Measurements from ENCODE around the gene FAAP20.
"Not testable (repeated sequence)": the region's sequence is repeated elsewhere in the genome, so short reads cannot be mapped to it uniquely, and the experiment has no call there.

The FAAP20 gene

DNA sequence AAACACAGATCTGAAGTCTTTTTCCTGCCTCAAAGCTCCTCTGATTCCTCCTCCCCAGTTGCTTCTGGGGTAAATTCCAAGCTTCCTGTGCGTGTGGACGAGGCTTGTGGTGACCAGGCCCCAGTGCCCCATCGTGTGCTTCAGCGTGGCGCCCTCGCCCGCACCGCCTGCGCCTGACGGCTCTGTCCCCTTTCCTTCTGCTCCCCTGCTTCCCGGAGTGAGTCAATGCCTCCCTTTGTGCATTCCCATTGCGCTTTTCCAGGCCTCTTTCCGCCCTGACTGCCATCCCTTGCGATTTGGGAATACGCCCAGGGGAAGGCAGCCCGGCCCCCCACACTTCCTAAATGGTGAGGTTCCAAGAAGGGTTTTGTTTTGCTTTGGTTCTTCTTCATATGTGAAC is 36.3 kb downstream of the FAAP20 start:
- Histone ChIP-seq H3K36me3 (ENCODE audit: control insufficient read depth in 1 of 2, insufficient read depth in 2 of 2, low read length in 2 of 2) (no peaks in the 10 kb centered on the region), H3K27me3 (ENCODE audit: low read depth, low read length) (no peaks in the 10 kb centered on the region), H3K4me1 (ENCODE audit: control insufficient read depth in 1 of 2, insufficient read depth in 2 of 2, low read length in 2 of 2) (no peaks in the 10 kb centered on the region), H3K9me3 (ENCODE audit: control insufficient read depth in 1 of 2, low read length in 2 of 2) (no peaks in the 10 kb centered on the region), H3K27ac (ENCODE audit: low read length) (no peak overlapping the region), H3K4me3 (ENCODE audit: low read depth in 1 of 2, low read length in 2 of 2) (no peak overlapping the region)

DNA sequence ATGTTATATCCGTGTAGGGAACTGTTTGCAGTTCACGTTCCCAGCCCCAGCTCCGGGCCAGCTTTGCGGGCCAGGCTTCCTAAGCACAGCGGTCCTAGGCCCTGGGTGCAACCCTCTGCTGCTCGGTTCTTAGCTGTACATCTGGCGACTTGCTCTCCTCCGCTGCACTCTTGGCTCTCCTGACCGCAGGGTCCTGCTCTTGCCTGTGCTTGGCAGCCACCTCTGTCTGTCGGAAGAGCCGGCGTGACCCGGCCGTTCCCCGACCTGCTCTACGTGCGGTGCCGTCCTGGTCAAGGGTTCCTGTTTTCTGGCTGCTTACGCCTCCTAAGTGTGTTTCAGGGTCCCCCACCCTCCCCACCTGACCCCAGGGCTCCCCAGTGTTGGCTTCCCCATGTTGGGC is 36.7 kb downstream of the FAAP20 start:
- Histone ChIP-seq H3K27ac (ENCODE audit: low read length) (no peak overlapping the region), H3K4me3 (ENCODE audit: low read depth in 1 of 2, low read length in 2 of 2) (no peak overlapping the region)

DNA sequence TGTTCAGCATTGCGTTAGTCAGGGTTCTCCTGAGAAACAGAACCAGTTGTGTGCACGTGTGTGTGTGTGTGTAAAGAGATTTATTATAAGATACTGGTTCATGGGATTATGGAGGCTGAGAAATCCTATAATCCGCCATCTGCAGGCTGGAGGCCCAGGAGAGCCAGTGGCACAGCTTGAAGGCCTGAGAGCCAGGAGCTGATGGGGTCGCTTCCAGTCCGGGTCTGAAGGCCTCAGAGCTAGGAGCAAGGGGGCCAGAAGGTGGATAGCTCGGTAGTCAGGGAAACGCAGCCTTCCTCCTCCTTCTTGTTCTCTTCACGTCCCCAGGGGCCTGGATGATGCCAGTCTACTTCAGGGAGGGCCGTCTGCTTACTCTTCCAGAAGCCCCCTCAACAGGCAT is 37.7 kb downstream of the FAAP20 start:
- Histone ChIP-seq H3K4me1 (ENCODE audit: control insufficient read depth in 1 of 2, insufficient read depth in 2 of 2, low read length in 2 of 2) (no peaks in the 10 kb centered on the region), H3K9me3 (ENCODE audit: control insufficient read depth in 1 of 2, low read length in 2 of 2) (no peaks in the 10 kb centered on the region), H3K27ac (ENCODE audit: low read length) (no peak overlapping the region), H3K36me3 (ENCODE audit: control insufficient read depth in 1 of 2, insufficient read depth in 2 of 2, low read length in 2 of 2) (no peaks in the 10 kb centered on the region), H3K27me3 (ENCODE audit: low read depth, low read length) (no peaks in the 10 kb centered on the region), H3K4me3 (ENCODE audit: low read depth in 1 of 2, low read length in 2 of 2) (no peak overlapping the region)

More for the DNA sequence above, 36.7 kb downstream of the FAAP20 start:
- no peaks in the 10 kb centered on the region for H3K27me3 ChIP-seq (ENCODE audit: low read depth, low read length)
- no peaks in the 10 kb centered on the region for H3K4me1 ChIP-seq (ENCODE audit: control insufficient read depth in 1 of 2, insufficient read depth in 2 of 2, low read length in 2 of 2)
- H3K36me3 ChIP-seq (ENCODE audit: control insufficient read depth in 1 of 2, insufficient read depth in 2 of 2, low read length in 2 of 2): no peaks in the 10 kb centered on the region
- H3K9me3 ChIP-seq (ENCODE audit: control insufficient read depth in 1 of 2, low read length in 2 of 2): no peaks in the 10 kb centered on the region

DNA sequence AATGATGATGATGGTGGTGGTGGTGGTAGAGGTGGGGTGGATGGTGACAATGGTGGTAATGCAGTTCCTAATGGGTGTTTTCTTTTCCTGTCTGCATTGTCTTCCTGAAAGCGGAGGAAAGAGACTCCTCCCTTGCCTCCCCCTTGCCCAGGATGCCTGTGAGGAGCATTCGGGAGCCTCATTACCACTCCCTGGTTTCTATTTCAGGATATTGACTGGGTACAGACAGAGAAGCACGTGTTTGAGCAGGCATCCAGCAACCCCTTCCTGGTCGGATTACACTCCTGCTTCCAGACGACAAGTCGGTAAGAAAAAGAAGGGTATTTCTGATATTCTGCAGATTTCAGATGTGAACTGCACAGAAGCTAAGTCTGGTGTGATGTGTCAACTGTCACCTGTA is 38.8 kb downstream of the FAAP20 start:
- Histone ChIP-seq H3K27me3 (ENCODE audit: low read depth, low read length) (no peaks in the 10 kb centered on the region), H3K4me1 (ENCODE audit: control insufficient read depth in 1 of 2, insufficient read depth in 2 of 2, low read length in 2 of 2) (no peaks in the 10 kb centered on the region), H3K4me3 (ENCODE audit: low read depth in 1 of 2, low read length in 2 of 2) (no peak overlapping the region), H3K27ac (ENCODE audit: low read length) (no peak overlapping the region), H3K9me3 (ENCODE audit: control insufficient read depth in 1 of 2, low read length in 2 of 2) (no peaks in the 10 kb centered on the region), H3K36me3 (ENCODE audit: control insufficient read depth in 1 of 2, insufficient read depth in 2 of 2, low read length in 2 of 2) (no peaks in the 10 kb centered on the region)

DNA sequence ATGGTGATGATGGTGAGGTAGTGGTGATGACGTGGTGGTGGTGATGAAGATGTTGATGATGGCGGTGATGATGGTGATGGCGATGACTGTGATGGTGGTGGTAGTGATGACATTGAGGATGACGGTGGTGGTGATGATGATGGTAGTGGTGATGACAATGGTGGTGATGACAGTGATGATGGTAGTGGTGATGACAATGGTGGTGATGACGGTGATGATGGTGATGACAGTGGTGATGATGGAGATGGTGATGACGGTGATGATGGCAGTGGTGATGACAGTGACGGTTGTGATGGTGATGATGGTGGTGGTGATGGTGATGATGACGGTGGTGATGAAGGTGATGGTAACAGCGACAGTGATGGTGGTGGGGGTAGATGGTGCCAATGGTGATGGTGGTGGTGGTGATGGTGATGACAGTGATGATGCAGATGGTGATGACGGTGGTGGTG is 39.4 kb downstream of the FAAP20 start:
- H3K36me3 ChIP-seq (ENCODE audit: control insufficient read depth in 1 of 2, insufficient read depth in 2 of 2, low read length in 2 of 2): no peaks in the 10 kb centered on the region
- H3K27ac ChIP-seq (ENCODE audit: low read length): no peak overlapping the region
- H3K9me3 ChIP-seq (ENCODE audit: control insufficient read depth in 1 of 2, low read length in 2 of 2): no peaks in the 10 kb centered on the region
- no peak overlapping the region for H3K4me3 ChIP-seq (ENCODE audit: low read depth in 1 of 2, low read length in 2 of 2)
- H3K27me3 ChIP-seq (ENCODE audit: low read depth, low read length): no peaks in the 10 kb centered on the region
- no peaks in the 10 kb centered on the region for H3K4me1 ChIP-seq (ENCODE audit: control insufficient read depth in 1 of 2, insufficient read depth in 2 of 2, low read length in 2 of 2)

DNA sequence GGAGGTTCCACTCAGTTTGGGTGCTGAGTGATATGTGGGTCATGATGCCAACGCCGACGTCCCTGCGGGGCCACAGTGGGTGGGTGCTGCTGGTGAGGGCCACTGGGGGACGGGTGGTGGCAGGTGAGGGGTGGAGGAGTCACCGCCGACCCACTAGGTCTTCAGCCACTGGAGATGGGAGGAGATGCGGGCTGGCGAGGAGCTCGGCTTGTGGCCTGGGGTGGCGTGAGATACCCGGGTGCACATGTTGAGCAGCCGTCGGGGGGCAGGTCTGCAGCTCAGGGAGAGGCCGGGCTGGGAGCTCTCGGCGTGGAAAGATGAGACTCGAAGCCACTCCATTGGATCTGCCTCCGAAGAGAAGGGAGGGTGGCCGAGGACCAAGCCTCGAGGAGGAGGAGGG is 40.5 kb downstream of the FAAP20 start:
- Histone ChIP-seq H3K4me1 (ENCODE audit: control insufficient read depth in 1 of 2, insufficient read depth in 2 of 2, low read length in 2 of 2) (no peaks in the 10 kb centered on the region), H3K27me3 (ENCODE audit: low read depth, low read length) (no peaks in the 10 kb centered on the region), H3K36me3 (ENCODE audit: control insufficient read depth in 1 of 2, insufficient read depth in 2 of 2, low read length in 2 of 2) (no peaks in the 10 kb centered on the region), H3K9me3 (ENCODE audit: control insufficient read depth in 1 of 2, low read length in 2 of 2) (no peaks in the 10 kb centered on the region), H3K4me3 (ENCODE audit: low read depth in 1 of 2, low read length in 2 of 2) (no peak overlapping the region), H3K27ac (ENCODE audit: low read length) (no peak overlapping the region)

DNA sequence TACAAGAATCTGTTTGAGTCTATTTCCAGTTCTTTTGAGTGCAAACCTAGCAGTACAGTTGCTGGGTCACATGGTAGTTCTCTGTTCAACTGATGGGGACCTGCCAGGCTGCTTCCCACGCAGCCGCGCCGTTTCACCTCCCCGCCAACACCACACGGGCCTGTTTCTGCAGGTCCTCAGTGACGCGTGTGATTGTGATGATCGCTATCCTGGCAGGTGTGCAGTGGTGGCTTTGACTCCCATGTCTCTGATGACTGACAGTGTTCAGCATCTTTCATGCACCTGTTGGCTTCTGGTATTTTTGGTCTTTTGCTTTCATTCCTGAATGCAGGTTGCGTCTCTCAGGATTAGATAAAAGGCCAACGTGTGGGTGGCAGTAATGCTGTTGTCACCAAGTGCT is 41.6 kb downstream of the FAAP20 start:
- Histone ChIP-seq H3K27ac (ENCODE audit: low read length) (no peak overlapping the region), H3K4me3 (ENCODE audit: low read depth in 1 of 2, low read length in 2 of 2) (no peak overlapping the region), H3K4me1 (ENCODE audit: control insufficient read depth in 1 of 2, insufficient read depth in 2 of 2, low read length in 2 of 2) (no peaks in the 10 kb centered on the region), H3K9me3 (ENCODE audit: control insufficient read depth in 1 of 2, low read length in 2 of 2) (no peaks in the 10 kb centered on the region), H3K27me3 (ENCODE audit: low read depth, low read length) (no peaks in the 10 kb centered on the region), H3K36me3 (ENCODE audit: control insufficient read depth in 1 of 2, insufficient read depth in 2 of 2, low read length in 2 of 2) (no peaks in the 10 kb centered on the region)

DNA sequence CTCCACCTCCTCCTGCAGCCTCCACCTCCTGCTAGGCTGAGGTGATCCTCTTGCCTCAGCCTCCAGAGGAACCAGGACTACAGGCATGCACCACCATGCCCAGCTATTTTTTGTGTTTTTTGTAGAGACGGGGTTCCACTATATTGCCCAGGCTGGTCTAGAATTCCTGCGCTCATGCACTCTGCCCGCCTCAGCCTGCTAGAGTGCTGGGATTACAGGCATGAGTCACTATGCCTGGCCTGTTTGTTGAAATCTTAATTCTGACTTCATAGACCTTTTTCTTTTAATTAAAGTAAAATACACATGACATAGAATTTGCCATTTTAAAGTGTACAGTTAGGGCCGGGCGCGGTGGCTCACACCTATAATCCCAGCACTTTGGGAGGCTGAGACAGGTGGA is 42.7 kb downstream of the FAAP20 start:
- Histone ChIP-seq H3K27me3 (ENCODE audit: low read depth, low read length) (no peaks in the 10 kb centered on the region), H3K9me3 (ENCODE audit: control insufficient read depth in 1 of 2, low read length in 2 of 2) (no peaks in the 10 kb centered on the region), H3K4me1 (ENCODE audit: control insufficient read depth in 1 of 2, insufficient read depth in 2 of 2, low read length in 2 of 2) (no peaks in the 10 kb centered on the region), H3K4me3 (ENCODE audit: low read depth in 1 of 2, low read length in 2 of 2) (no peak overlapping the region), H3K27ac (ENCODE audit: low read length) (no peak overlapping the region), H3K36me3 (ENCODE audit: control insufficient read depth in 1 of 2, insufficient read depth in 2 of 2, low read length in 2 of 2) (no peaks in the 10 kb centered on the region)

DNA sequence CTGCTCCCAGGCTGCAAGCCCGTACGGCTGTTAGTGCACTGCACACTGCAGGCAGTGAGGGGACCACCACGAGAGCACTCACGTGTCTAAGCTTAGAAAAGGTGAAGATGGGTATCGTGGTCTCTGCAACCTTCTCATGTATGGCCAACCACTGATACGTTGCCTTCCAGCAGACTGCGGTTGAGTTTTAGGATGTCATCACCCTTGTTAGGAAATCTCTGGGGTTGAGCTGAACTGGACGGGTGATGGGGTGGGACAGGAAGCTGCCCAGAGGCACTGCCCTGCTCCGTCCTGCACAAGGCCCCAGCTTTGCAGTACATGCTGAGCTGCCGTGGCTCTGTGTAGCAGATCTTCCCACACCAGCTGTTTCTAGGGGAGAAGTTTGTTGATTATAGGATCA is 43.3 kb downstream of the FAAP20 start:
- no peak overlapping the region for H3K4me3 ChIP-seq (ENCODE audit: low read depth in 1 of 2, low read length in 2 of 2)
- no peaks in the 10 kb centered on the region for H3K27me3 ChIP-seq (ENCODE audit: low read depth, low read length)
- H3K27ac ChIP-seq (ENCODE audit: low read length): no peak overlapping the region
- H3K36me3 ChIP-seq (ENCODE audit: control insufficient read depth in 1 of 2, insufficient read depth in 2 of 2, low read length in 2 of 2): no peaks in the 10 kb centered on the region
- H3K4me1 ChIP-seq (ENCODE audit: control insufficient read depth in 1 of 2, insufficient read depth in 2 of 2, low read length in 2 of 2): no peaks in the 10 kb centered on the region
- H3K9me3 ChIP-seq (ENCODE audit: control insufficient read depth in 1 of 2, low read length in 2 of 2): no peaks in the 10 kb centered on the region

DNA sequence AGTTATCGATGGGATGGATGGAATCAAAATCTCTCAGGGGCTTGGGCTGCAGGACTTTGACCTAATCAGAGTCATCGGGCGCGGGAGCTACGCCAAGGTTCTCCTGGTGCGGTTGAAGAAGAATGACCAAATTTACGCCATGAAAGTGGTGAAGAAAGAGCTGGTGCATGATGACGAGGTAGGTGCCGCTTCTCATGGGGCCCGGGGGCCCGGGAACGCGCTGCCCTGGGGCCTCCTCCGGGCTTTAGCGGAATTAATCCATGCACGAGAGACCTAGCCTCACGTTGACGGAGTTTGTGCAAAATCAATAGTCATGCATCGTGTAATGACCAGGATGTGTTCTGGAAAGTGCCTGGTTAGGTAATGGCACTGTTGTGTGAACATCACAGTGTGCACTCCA is 43.8 kb downstream of the FAAP20 start:
- no peak overlapping the region for H3K4me3 ChIP-seq (ENCODE audit: low read depth in 1 of 2, low read length in 2 of 2)
- no peaks in the 10 kb centered on the region for H3K9me3 ChIP-seq (ENCODE audit: control insufficient read depth in 1 of 2, low read length in 2 of 2)
- H3K27me3 ChIP-seq (ENCODE audit: low read depth, low read length): no peaks in the 10 kb centered on the region
- H3K4me1 ChIP-seq (ENCODE audit: control insufficient read depth in 1 of 2, insufficient read depth in 2 of 2, low read length in 2 of 2): no peaks in the 10 kb centered on the region
- no peaks in the 10 kb centered on the region for H3K36me3 ChIP-seq (ENCODE audit: control insufficient read depth in 1 of 2, insufficient read depth in 2 of 2, low read length in 2 of 2)
- no peak overlapping the region for H3K27ac ChIP-seq (ENCODE audit: low read length)

DNA sequence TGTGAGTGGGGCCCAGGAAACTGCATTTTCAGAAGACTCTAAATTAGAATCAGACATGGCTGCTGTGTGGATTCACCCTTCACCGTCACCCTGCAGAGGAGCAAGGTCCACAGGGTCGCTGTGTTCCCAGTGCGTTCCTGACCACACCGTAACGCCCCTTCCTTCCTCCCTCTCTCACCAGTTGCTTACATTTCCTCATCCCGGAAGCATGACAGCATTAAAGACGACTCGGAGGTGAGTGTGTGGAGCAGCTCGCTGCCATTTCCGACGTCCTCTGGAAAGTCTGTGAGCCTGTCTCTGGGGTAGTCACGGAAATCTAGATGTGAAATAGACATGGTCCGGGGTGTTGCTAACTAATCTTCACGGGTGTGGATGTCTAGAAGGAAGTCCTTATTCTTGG is 45.9 kb downstream of the FAAP20 start:
- H3K27me3 ChIP-seq (ENCODE audit: low read depth, low read length): no peaks in the 10 kb centered on the region

DNA sequence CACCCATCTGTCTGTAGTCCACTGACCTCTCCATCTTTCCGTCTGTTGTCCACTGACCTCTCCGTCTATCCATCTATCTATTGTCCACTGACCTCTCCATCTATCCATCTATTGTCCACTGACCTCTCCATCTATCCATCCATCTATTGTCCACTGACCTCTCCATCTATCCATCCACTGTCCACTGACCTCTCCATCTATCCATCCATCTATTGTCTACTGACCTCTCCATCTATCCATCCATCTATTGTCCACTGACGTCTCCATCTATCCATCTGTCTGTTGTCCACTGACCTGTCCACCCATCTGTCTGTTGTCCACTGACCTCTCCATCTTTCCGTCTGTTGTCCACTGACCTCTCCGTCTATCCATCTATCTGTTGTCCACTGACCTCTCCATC is 46.7 kb downstream of the FAAP20 start:
- not testable (repeated sequence) for H3K9me3 ChIP-seq (ENCODE audit: control insufficient read depth in 1 of 2, low read length in 2 of 2); H3K4me1 ChIP-seq (ENCODE audit: control insufficient read depth in 1 of 2, insufficient read depth in 2 of 2, low read length in 2 of 2); H3K27me3 ChIP-seq (ENCODE audit: low read depth, low read length); H3K4me3 ChIP-seq (ENCODE audit: low read depth in 1 of 2, low read length in 2 of 2); H3K27ac ChIP-seq (ENCODE audit: low read length); H3K36me3 ChIP-seq (ENCODE audit: control insufficient read depth in 1 of 2, insufficient read depth in 2 of 2, low read length in 2 of 2)

More for the DNA sequence above, 45.9 kb downstream of the FAAP20 start:
- Histone ChIP-seq H3K9me3 (ENCODE audit: control insufficient read depth in 1 of 2, low read length in 2 of 2) (no peaks in the 10 kb centered on the region), H3K27ac (ENCODE audit: low read length) (peak overlapping the region; percentile 20), H3K4me1 (ENCODE audit: control insufficient read depth in 1 of 2, insufficient read depth in 2 of 2, low read length in 2 of 2) (no peaks in the 10 kb centered on the region), H3K4me3 (ENCODE audit: low read depth in 1 of 2, low read length in 2 of 2) (peak overlapping the region in 1 of 2 donors; percentile 33), H3K36me3 (ENCODE audit: control insufficient read depth in 1 of 2, insufficient read depth in 2 of 2, low read length in 2 of 2) (no peaks in the 10 kb centered on the region)

All from muscle layer of duodenum (tissue), 2 donors.